Measurements from ENCODE around the gene DNAH10.

DNA sequence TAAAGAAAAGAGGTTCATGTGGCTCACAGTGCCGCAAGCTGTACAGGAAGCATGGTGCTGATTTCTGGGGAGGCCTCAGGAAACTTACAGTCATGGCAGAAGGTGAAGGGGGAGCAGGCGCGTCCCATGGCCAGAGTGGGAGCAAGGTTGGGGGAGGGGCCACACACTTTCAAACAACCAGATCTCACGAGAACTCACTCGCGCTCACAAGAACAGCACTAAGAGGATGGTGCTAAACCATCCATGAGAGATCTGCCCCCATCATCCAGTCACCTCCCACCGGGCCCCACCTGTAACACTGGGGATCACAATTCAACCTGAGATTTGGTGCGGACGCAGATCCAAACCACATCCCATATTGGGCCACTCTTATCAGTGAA, 130.1 kb downstream of the DNAH10 start:
- TF ChIP-seq CREB1 (IDR thresholded peaks at IDR 0.05; ENCODE audit: low read depth) (no peak), EP300 (IDR thresholded peaks at IDR 0.05; ENCODE audit: borderline replicate concordance) (no peak), YY1 (IDR thresholded peaks at IDR 0.05; ENCODE audit: low read depth) (no peak), RAD21 (IDR thresholded peaks at IDR 0.05; ENCODE audit: low read depth) (no peak), NFIC (IDR thresholded peaks at IDR 0.05) (no peak), TCF12 (IDR thresholded peaks at IDR 0.05; ENCODE audit: low read depth) (no peak), EGR1 (IDR thresholded peaks at IDR 0.05) (no peak), FOXM1 (IDR thresholded peaks at IDR 0.05; ENCODE audit: borderline replicate concordance, low read depth) (no peak), CEBPB (IDR thresholded peaks at IDR 0.05) (no peak), TAF1 (IDR thresholded peaks at IDR 0.05; ENCODE audit: low read depth) (no peak)
- TF ChIP-seq, protein P1, sequence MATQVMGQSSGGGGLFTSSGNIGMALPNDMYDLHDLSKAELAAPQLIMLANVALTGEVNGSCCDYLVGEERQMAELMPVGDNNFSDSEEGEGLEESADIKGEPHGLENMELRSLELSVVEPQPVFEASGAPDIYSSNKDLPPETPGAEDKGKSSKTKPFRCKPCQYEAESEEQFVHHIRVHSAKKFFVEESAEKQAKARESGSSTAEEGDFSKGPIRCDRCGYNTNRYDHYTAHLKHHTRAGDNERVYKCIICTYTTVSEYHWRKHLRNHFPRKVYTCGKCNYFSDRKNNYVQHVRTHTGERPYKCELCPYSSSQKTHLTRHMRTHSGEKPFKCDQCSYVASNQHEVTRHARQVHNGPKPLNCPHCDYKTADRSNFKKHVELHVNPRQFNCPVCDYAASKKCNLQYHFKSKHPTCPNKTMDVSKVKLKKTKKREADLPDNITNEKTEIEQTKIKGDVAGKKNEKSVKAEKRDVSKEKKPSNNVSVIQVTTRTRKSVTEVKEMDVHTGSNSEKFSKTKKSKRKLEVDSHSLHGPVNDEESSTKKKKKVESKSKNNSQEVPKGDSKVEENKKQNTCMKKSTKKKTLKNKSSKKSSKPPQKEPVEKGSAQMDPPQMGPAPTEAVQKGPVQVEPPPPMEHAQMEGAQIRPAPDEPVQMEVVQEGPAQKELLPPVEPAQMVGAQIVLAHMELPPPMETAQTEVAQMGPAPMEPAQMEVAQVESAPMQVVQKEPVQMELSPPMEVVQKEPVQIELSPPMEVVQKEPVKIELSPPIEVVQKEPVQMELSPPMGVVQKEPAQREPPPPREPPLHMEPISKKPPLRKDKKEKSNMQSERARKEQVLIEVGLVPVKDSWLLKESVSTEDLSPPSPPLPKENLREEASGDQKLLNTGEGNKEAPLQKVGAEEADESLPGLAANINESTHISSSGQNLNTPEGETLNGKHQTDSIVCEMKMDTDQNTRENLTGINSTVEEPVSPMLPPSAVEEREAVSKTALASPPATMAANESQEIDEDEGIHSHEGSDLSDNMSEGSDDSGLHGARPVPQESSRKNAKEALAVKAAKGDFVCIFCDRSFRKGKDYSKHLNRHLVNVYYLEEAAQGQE (IDR thresholded peaks at IDR 0.05; ENCODE audit: low read depth) = no peak
- TF ChIP-seq, protein P2, sequence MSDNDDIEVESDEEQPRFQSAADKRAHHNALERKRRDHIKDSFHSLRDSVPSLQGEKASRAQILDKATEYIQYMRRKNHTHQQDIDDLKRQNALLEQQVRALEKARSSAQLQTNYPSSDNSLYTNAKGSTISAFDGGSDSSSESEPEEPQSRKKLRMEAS (IDR thresholded peaks at IDR 0.05) = no peak

All from Ishikawa (cell line).